Mammary epithelial cell (primary cell): ENCODE results near the gene KCNG2.

Experiments used
- EZH2 ChIP-seq: IDR thresholded peaks from 2 replicates; pipeline ENCODE4 v1.6.1; 2012; ENCODE audit warnings: low read length, inconsistent platforms, borderline replicate concordance
- TF ChIP-seq, protein P1 (sequence below), 2 donors: IDR thresholded peaks in 1 of 2; conservative IDR thresholded peaks in 1 of 2; 2 replicates each; pipeline ENCODE4 v1.5.1; 2011 to 2012; ENCODE audit warnings: inconsistent platforms in 2 of 2, low read length in 2 of 2, mild to moderate bottlenecking in 2 of 2, control low read depth in 1 of 2, low read depth in 1 of 2; ENCODE audit not compliant: insufficient read depth in 1 of 2; ENCODE audit errors: extremely low read depth in 1 of 2

GRCh38 chr18:79760348-79760747, 37.4 kb upstream of the KCNG2 start:
- TF ChIP-seq, protein P1, sequence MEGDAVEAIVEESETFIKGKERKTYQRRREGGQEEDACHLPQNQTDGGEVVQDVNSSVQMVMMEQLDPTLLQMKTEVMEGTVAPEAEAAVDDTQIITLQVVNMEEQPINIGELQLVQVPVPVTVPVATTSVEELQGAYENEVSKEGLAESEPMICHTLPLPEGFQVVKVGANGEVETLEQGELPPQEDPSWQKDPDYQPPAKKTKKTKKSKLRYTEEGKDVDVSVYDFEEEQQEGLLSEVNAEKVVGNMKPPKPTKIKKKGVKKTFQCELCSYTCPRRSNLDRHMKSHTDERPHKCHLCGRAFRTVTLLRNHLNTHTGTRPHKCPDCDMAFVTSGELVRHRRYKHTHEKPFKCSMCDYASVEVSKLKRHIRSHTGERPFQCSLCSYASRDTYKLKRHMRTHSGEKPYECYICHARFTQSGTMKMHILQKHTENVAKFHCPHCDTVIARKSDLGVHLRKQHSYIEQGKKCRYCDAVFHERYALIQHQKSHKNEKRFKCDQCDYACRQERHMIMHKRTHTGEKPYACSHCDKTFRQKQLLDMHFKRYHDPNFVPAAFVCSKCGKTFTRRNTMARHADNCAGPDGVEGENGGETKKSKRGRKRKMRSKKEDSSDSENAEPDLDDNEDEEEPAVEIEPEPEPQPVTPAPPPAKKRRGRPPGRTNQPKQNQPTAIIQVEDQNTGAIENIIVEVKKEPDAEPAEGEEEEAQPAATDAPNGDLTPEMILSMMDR (conservative IDR thresholded peaks at IDR 0.05 in 1 of 2, IDR thresholded peaks at IDR 0.05 in 1 of 2; ENCODE audit: extremely low read depth in 1 of 2, insufficient read depth in 1 of 2, low read depth in 1 of 2, low read length in 2 of 2): no peak
- no peak for TF ChIP-seq EZH2
